Ramos (cell line): Measurements from ENCODE around the gene NEK9.
"Not testable (repeated sequence)": the region's sequence is repeated elsewhere in the genome, so short reads cannot be mapped to it uniquely, and the experiment has no call there.

Source experiments
- in situ Hi-C: fragments of 300-500 bp; cut with MboI; formaldehyde crosslinking; loops from one replicate; pipeline ENCODE4 v1.14.3; 2022; ENCODE audit warnings: low sequenced_read_pairs; ENCODE audit not compliant: unreplicated experiment

NEK9 gene

GRCh38 chr14:75126679-75127473, at the start of gene NEK9:
Gene NEK9, minus strand, starts transcription at chr14:75127048. Its CDS starts 127 bp downstream, at chr14:75126921.
- in situ Hi-C loops = loop anchor here (10.0 kb wide), 1 partner anchor 358 kb away; no protein-coding TSS in a partner anchor

- in situ Hi-C loops = no loop called here
These were observed 49.4 kb upstream of the NEK9 start, which contains the start of gene TMED10 for GRCh38 chr14:75176142-75176820. Gene TMED10, minus strand, starts transcription at chr14:75176612. Its CDS starts 33 bp downstream, at chr14:75176579.

GRCh38 chr14:75175677-75176141, 48.9 kb upstream of the NEK9 start:
- in situ Hi-C loops = no loop called here

- in situ Hi-C loops = no loop called here
These were observed 47.2 kb upstream of the NEK9 start for GRCh38 chr14:75174066-75174465.

GRCh38 chr14:75170772-75171171, 43.9 kb upstream of the NEK9 start:
- in situ Hi-C loops = no loop called here

- in situ Hi-C loops = no loop called here
These were observed 41.9 kb upstream of the NEK9 start for GRCh38 chr14:75168586-75169335.

- in situ Hi-C loops = no loop called here
These were observed 40.5 kb upstream of the NEK9 start for GRCh38 chr14:75167325-75167724.

DNA sequence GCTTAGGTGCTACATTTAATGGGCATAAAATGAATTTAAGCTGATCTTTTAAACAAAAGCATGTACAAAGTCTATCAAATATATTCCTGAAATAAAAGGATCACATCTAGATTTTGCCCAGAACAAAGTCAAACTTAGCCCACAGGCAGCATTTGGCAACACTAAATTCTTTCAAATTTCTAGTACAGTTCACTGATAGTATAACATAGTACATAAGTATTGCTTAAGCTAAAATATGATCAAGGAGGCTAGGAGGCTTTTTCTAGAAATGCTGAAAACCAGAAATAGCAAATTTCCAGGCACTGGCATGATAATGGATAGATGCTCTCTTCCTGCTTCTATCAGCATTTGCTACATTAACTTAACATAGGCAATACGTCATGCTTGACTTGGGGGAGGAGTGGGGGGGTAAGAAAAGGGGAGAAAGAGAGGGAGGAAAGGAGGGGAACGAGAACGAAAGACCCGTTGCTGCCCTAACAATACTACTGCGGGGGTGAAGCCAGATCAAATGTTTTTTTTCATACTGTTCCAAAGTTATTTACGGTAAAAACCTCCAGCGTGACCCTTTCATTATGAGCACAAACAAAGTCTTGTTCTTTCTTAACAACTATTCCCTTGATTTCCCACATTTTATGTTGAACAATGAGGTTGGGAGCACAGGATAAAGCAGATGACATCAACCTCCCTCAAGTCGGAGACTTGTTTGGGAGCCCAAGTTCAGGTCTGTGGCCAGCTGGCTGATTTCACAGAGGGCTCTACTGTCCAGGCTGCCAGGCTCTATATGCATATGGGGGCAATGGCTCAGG, 38.9 kb upstream of the NEK9 start:
- in situ Hi-C loops = no loop called here

- in situ Hi-C loops = no loop called here
These were observed 38.0 kb upstream of the NEK9 start for GRCh38 chr14:75164809-75165208.

- in situ Hi-C loops = no loop called here
These were observed 36.8 kb upstream of the NEK9 start for GRCh38 chr14:75163677-75164076.

- in situ Hi-C loops = no loop called here
These were observed 35.8 kb upstream of the NEK9 start for GRCh38 chr14:75162631-75163030.

- in situ Hi-C loops = no loop called here
These were observed 32.2 kb upstream of the NEK9 start for GRCh38 chr14:75158843-75159614.

DNA sequence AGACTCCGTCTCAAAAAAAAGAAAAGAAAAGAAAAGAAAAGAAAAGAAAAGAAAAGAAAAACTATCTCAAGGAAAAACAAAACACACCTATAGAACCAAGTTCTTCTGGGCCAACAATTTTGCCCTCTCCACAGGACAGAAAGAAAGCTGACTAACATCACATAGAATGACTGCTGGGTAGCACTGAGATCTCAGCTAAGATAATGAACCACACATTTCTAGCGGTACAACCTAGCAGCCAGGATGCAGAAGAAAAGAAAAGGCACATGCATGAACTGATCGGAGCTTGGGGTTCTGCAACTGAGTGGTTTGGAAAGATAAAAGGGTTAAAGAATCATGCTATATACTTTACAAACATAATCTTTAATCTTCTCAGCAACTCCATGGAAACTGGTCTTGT, 30.1 kb upstream of the NEK9 start:
- in situ Hi-C loops = no loop called here

GRCh38 chr14:75156111-75156510, 29.3 kb upstream of the NEK9 start:
- in situ Hi-C loops = no loop called here

GRCh38 chr14:75155169-75155568, 28.3 kb upstream of the NEK9 start:
- in situ Hi-C loops = no loop called here

- in situ Hi-C loops = no loop called here
These were observed 26.4 kb upstream of the NEK9 start for GRCh38 chr14:75153295-75153694.

- in situ Hi-C loops = no loop called here
These were observed 25.0 kb upstream of the NEK9 start for GRCh38 chr14:75151851-75152250.

DNA sequence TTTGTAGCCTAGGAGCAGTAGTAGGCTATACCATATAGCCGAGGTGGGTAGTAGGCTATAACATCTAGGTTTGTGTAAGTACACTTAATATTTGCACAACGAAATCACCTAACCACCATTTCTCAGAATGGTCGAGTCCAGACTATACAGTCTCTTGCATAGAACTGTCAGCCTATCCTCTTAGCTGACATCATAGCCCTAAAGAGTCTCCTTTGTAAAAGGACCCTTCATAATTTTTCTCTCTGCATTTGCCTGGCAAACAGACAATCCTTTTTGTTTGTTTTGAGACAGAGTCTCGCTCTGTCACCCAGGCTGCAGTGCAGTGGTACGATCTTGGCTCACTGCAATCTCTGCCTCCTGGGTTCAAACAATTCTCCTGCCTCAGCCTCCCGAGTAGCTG, 23.8 kb upstream of the NEK9 start:
- in situ Hi-C loops = not testable (repeated sequence)

DNA sequence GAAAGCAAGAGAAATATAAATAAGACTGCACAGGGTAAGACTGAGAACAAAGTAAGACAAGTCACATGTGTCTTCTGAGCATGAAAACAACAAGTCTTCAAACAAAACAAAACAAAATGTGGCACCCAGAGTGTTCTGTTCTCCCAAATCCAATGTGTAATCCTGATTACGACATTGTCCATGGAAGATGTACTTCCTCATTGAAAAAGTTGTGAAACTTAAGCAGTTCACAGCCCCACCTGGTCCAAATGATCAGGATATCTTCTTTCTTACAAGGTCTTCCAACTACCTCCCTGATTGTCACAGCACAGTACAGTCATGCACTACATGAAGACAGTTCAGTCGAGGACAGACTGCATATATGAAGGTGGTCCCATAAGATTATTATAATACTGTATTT, 23.3 kb upstream of the NEK9 start:
- in situ Hi-C loops = no loop called here
